HepG2 (cell line): Measurements from ENCODE around the gene MBLAC1. TPM values are rescaled to one million over a fixed set of nuclear protein-coding genes. Genes with fewer than 3 reads are reported as not detected.

Experiments used
- ATF1 ChIP-seq: IDR thresholded peaks from 2 replicates; pipeline ENCODE4 v1.6.1; 2016; ENCODE audit warnings: mild to moderate bottlenecking, control low read depth
- BORCS8-MEF2B ChIP-seq: sonication (generic); formaldehyde crosslinking; IDR thresholded peaks from 2 replicates; pipeline ENCODE4 v1.8.0; 2022; ENCODE audit warnings: mild to moderate bottlenecking, missing genetic modification reagents
- FOXA1 ChIP-seq, 2 experiments: fragments of 450-650 bp in 1 of 2; sonication (generic) in 1 of 2; formaldehyde crosslinking in 1 of 2; IDR thresholded peaks; 2 replicates each; pipeline versions ENCODE4 v1.4.0 to v1.6.1; 2016 to 2020; ENCODE audit warnings: missing genetic modification reagents in 1 of 2
- HCFC1 ChIP-seq: fragments of 150-350 bp; IDR thresholded peaks from 2 replicates; pipeline ENCODE4 v1.6.1; 2014; ENCODE audit warnings: low read depth, low read length
- IKZF1 ChIP-seq: fragments of 450-650 bp; IDR thresholded peaks from 2 replicates; pipeline ENCODE4 v1.7.1; 2016
- NR2C2 ChIP-seq: sonication (generic); formaldehyde crosslinking; IDR thresholded peaks from 2 replicates; pipeline ENCODE4 v1.4.0; 2020; ENCODE audit warnings: missing genetic modification reagents, mild to moderate bottlenecking, moderate library complexity, borderline replicate concordance
- SMAD1 ChIP-seq: sonication (generic); formaldehyde crosslinking; IDR thresholded peaks from 2 replicates; pipeline ENCODE4 v1.4.0; 2020; ENCODE audit warnings: missing genetic modification reagents, low read depth, mild to moderate bottlenecking, borderline replicate concordance
- TAF15 ChIP-seq: fragments of 200-400 bp; formaldehyde crosslinking; IDR thresholded peaks from one replicate; pipeline ENCODE4 v1.6.1; 2018; ENCODE audit warnings: mild to moderate bottlenecking, low read depth, low read length; ENCODE audit not compliant: poor library complexity, severe bottlenecking
- TBL1XR1 ChIP-seq: fragments of 150-350 bp; IDR thresholded peaks from 2 replicates; pipeline ENCODE4 v1.6.1; 2014; ENCODE audit warnings: borderline replicate concordance, low read length; ENCODE audit not compliant: partially characterized antibody
- ZNF619 ChIP-seq: sonication (generic); formaldehyde crosslinking; IDR thresholded peaks from 2 replicates; pipeline ENCODE4 v1.4.0; 2020; ENCODE audit warnings: mild to moderate bottlenecking, missing genetic modification reagents
- ZNF891 ChIP-seq: sonication (generic); formaldehyde crosslinking; IDR thresholded peaks from 2 replicates; pipeline ENCODE4 v1.5.0; 2020; ENCODE audit warnings: mild to moderate bottlenecking, missing genetic modification reagents
- microRNA counts: library from miRNA; unstranded; fragments of <30 nt; microRNA quantifications from one replicate; lab custom pipeline; 2015
- microRNA-seq: library from miRNA; unstranded; fragments of <30 nt; microRNA quantifications from one replicate; pipeline ENCODE4, GENCODE V29; 2020
- polyA plus RNA-seq, 8 experiments: library from polyadenylated mRNA; depleted of rRNA in 3 of 8; stranded (reverse) in 7 of 8; unstranded in 1 of 8; fragments of >200 nt; fragmentation: Illumina TruSeq in 4 of 8; extraction: Trizol in 4 of 8; gene quantifications; 2 replicates each; pipeline versions ENCODE4 v1.2.1 to v1.2.3, GENCODE V29; 2011 to 2016; ENCODE audit warnings: low read depth in 4 of 8, missing spikeins in 1 of 8, mixed read lengths in 1 of 8; ENCODE audit not compliant: insufficient read depth in 1 of 8
- small RNA-seq, 3 experiments: library from RNA; depleted of rRNA; stranded (forward); fragments of <200 nt; gene quantifications; one replicate each; pipeline ENCODE3, GENCODE V24; 2012; ENCODE audit warnings: low read depth in 2 of 3, low replicate concordance in 1 of 3; ENCODE audit not compliant: insufficient read length in 3 of 3, insufficient read depth in 2 of 3
- total RNA-seq, 5 experiments: library from RNA; depleted of rRNA; stranded (reverse); fragments of >200 nt; fragmentation: Illumina TruSeq; extraction: Trizol; gene quantifications; 2 replicates each; pipeline ENCODE4 v1.2.3, GENCODE V29; 2016; ENCODE audit warnings: low read depth in 1 of 5
- TF ChIP-seq, protein P1 (sequence below): sonication (generic); formaldehyde crosslinking; IDR thresholded peaks from 2 replicates; pipeline ENCODE4 v1.8.0; 2022; ENCODE audit warnings: missing genetic modification reagents, mild to moderate bottlenecking, moderate library complexity, borderline replicate concordance
- TF ChIP-seq, protein P2 (sequence below), 2 experiments: IDR thresholded peaks; 2 replicates each; pipeline ENCODE4 v1.6.1; 2011 to 2012; ENCODE audit warnings: low read length in 2 of 2, borderline replicate concordance in 1 of 2, low read depth in 1 of 2, mild to moderate bottlenecking in 1 of 2, moderate library complexity in 1 of 2

MBLAC1 gene
- total and polyA plus RNA-seq, 2 of the 13 experiments (the other 11 are each of a cell fraction or from before 2014, with no cell fraction given) = 0.79 to 2.1 TPM

- TF ChIP-seq NR2C2 = no peak
- TF ChIP-seq FOXA1 (IDR thresholded peaks at IDR 0.05) = no peak
- TF ChIP-seq FOXA1 (CRISPR knock-in tag; IDR thresholded peaks at IDR 0.05) = no peak
- no peak for TF ChIP-seq ZNF619 (CRISPR knock-in tag)
- TF ChIP-seq BORCS8-MEF2B (CRISPR knock-in tag) = peak; percentile 43; the same call in 1 of the 2 replicates
- TF ChIP-seq, protein P1, sequence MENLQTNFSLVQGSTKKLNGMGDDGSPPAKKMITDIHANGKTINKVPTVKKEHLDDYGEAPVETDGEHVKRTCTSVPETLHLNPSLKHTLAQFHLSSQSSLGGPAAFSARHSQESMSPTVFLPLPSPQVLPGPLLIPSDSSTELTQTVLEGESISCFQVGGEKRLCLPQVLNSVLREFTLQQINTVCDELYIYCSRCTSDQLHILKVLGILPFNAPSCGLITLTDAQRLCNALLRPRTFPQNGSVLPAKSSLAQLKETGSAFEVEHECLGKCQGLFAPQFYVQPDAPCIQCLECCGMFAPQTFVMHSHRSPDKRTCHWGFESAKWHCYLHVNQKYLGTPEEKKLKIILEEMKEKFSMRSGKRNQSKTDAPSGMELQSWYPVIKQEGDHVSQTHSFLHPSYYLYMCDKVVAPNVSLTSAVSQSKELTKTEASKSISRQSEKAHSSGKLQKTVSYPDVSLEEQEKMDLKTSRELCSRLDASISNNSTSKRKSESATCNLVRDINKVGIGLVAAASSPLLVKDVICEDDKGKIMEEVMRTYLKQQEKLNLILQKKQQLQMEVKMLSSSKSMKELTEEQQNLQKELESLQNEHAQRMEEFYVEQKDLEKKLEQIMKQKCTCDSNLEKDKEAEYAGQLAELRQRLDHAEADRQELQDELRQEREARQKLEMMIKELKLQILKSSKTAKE (CRISPR knock-in tag) = no peak
- no peak for TF ChIP-seq HCFC1
- no peak for TF ChIP-seq TBL1XR1
- no peak for TF ChIP-seq SMAD1 (CRISPR knock-in tag)
- no peak for TF ChIP-seq TAF15
- TF ChIP-seq ATF1 = no peak
- TF ChIP-seq, protein P2, sequence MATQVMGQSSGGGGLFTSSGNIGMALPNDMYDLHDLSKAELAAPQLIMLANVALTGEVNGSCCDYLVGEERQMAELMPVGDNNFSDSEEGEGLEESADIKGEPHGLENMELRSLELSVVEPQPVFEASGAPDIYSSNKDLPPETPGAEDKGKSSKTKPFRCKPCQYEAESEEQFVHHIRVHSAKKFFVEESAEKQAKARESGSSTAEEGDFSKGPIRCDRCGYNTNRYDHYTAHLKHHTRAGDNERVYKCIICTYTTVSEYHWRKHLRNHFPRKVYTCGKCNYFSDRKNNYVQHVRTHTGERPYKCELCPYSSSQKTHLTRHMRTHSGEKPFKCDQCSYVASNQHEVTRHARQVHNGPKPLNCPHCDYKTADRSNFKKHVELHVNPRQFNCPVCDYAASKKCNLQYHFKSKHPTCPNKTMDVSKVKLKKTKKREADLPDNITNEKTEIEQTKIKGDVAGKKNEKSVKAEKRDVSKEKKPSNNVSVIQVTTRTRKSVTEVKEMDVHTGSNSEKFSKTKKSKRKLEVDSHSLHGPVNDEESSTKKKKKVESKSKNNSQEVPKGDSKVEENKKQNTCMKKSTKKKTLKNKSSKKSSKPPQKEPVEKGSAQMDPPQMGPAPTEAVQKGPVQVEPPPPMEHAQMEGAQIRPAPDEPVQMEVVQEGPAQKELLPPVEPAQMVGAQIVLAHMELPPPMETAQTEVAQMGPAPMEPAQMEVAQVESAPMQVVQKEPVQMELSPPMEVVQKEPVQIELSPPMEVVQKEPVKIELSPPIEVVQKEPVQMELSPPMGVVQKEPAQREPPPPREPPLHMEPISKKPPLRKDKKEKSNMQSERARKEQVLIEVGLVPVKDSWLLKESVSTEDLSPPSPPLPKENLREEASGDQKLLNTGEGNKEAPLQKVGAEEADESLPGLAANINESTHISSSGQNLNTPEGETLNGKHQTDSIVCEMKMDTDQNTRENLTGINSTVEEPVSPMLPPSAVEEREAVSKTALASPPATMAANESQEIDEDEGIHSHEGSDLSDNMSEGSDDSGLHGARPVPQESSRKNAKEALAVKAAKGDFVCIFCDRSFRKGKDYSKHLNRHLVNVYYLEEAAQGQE (IDR thresholded peaks at IDR 0.05; ENCODE audit: borderline replicate concordance in 1 of 2, low read depth in 1 of 2, low read length in 2 of 2) = no peak
- no peak for TF ChIP-seq IKZF1
- peak; percentile 81 for TF ChIP-seq ZNF891 (CRISPR knock-in tag)
Measured at GRCh38 chr7:100177045-100178001, 50.6 kb downstream of the MBLAC1 start, which contains the start of the genes GPC2 and STAG3 (continued).

MicroRNA genes within 50 kb of the gene (microRNA counts, 767-probe panel; counts per million panel counts)
- microRNA hsa-miR-106b-5p (lab: Ali Mortazavi, UCI) = not detected
- microRNA hsa-miR-25-3p (lab: Ali Mortazavi, UCI) = 52,063 counts per million, percentile 85 among the panel's probes with 10 or more counts
- microRNA hsa-miR-93-5p (lab: Ali Mortazavi, UCI) = 61,079 counts per million, percentile 95 among the panel's probes with 10 or more counts

Small RNAs within 50 kb of the gene (microRNA-seq; reads per million reads assigned to microRNA genes)
- 5,652 reads per million, percentile 98 among the genes with 10 or more reads in this experiment for gene MIR106B
- 530 reads per million, percentile 85 among the genes with 10 or more reads in this experiment for gene MIR25
- not detected for gene MIR4658
- gene MIR93 = 8,140 reads per million, percentile 99 among the genes with 10 or more reads in this experiment

Small RNAs within 50 kb of the gene (small RNA-seq; reads per million reads assigned to genes)
- gene MIR106B (389 to 66,064 (median 21,823) reads per million in 3 experiments), gene MIR25 (1,455 to 158,439 (median 42,657) reads per million in 3 experiments), gene MIR93 (283 to 23,892 (median 5,655) reads per million in 3 experiments)

Other genes with a start within 250 kb of the MBLAC1 start
- not detected in 2 replicates for gene OR2AE1, start 249.9 kb upstream of the MBLAC1 start, total RNA-seq (2016; rRNA removed; fragmentation: Illumina TruSeq; extraction: Trizol)
- 0.07 TPM in 1 of 2 replicates, not detected in the other for gene OR2AE1, start 249.9 kb upstream of the MBLAC1 start, polyA plus RNA-seq (2011; rRNA removed)
- gene TRIM4, start 207.4 kb upstream of the MBLAC1 start, total RNA-seq (2016; rRNA removed; fragmentation: Illumina TruSeq; extraction: Trizol) = 21.7 and 25.1 TPM in 2 replicates
- 16.6 and 17.6 TPM in 2 replicates for gene TRIM4, start 207.4 kb upstream of the MBLAC1 start, polyA plus RNA-seq (2011; rRNA removed)
- gene GJC3, start 197.3 kb upstream of the MBLAC1 start, total RNA-seq (2016; rRNA removed; fragmentation: Illumina TruSeq; extraction: Trizol) = 0.66 and 0.75 TPM in 2 replicates
- gene GJC3, start 197.3 kb upstream of the MBLAC1 start, polyA plus RNA-seq (2011; rRNA removed) = 1.4 TPM in 2 replicates
- gene AZGP1, start 150.9 kb upstream of the MBLAC1 start, total RNA-seq (2016; rRNA removed; fragmentation: Illumina TruSeq; extraction: Trizol) = 37.9 and 93.8 TPM in 2 replicates
- 229 and 265 TPM in 2 replicates for gene AZGP1, start 150.9 kb upstream of the MBLAC1 start, polyA plus RNA-seq (2011; rRNA removed)
- 60.6 and 64.5 TPM in 2 replicates for gene ZKSCAN1, start 111.4 kb upstream of the MBLAC1 start, total RNA-seq (2016; rRNA removed; fragmentation: Illumina TruSeq; extraction: Trizol)
- 46.0 and 46.4 TPM in 2 replicates for gene ZKSCAN1, start 111.4 kb upstream of the MBLAC1 start, polyA plus RNA-seq (2011; rRNA removed)
- gene ZSCAN21, start 77.2 kb upstream of the MBLAC1 start, total RNA-seq (2016; rRNA removed; fragmentation: Illumina TruSeq; extraction: Trizol) = 10.0 and 11.8 TPM in 2 replicates
- gene ZSCAN21, start 77.2 kb upstream of the MBLAC1 start, polyA plus RNA-seq (2011; rRNA removed) = 7.0 and 8.5 TPM in 2 replicates
- 53.2 and 56.9 TPM in 2 replicates for gene ZNF3, start 45.2 kb upstream of the MBLAC1 start, total RNA-seq (2016; rRNA removed; fragmentation: Illumina TruSeq; extraction: Trizol)
- 29.1 and 33.7 TPM in 2 replicates for gene ZNF3, start 45.2 kb upstream of the MBLAC1 start, polyA plus RNA-seq (2011; rRNA removed)
- gene COPS6, start 38.0 kb upstream of the MBLAC1 start, total RNA-seq (2016; rRNA removed; fragmentation: Illumina TruSeq; extraction: Trizol) = 33.4 and 64.4 TPM in 2 replicates
- 117 and 124 TPM in 2 replicates for gene COPS6, start 38.0 kb upstream of the MBLAC1 start, polyA plus RNA-seq (2011; rRNA removed)
- 214 and 229 TPM in 2 replicates for gene MCM7, start 25.6 kb upstream of the MBLAC1 start, total RNA-seq (2016; rRNA removed; fragmentation: Illumina TruSeq; extraction: Trizol)
- gene MCM7, start 25.6 kb upstream of the MBLAC1 start, polyA plus RNA-seq (2011; rRNA removed) = 74.6 and 84.5 TPM in 2 replicates
- 8.2 and 9.7 TPM in 2 replicates for gene AP4M1, start 25.3 kb upstream of the MBLAC1 start, total RNA-seq (2016; rRNA removed; fragmentation: Illumina TruSeq; extraction: Trizol)
- 6.0 and 6.3 TPM in 2 replicates for gene AP4M1, start 25.3 kb upstream of the MBLAC1 start, polyA plus RNA-seq (2011; rRNA removed)
- 18.8 and 25.6 TPM in 2 replicates for gene TAF6, start 7.6 kb upstream of the MBLAC1 start, total RNA-seq (2016; rRNA removed; fragmentation: Illumina TruSeq; extraction: Trizol)
- gene TAF6, start 7.6 kb upstream of the MBLAC1 start, polyA plus RNA-seq (2011; rRNA removed) = 12.6 and 12.9 TPM in 2 replicates
- gene CNPY4, start 7.3 kb upstream of the MBLAC1 start, total RNA-seq (2016; rRNA removed; fragmentation: Illumina TruSeq; extraction: Trizol) = 5.4 and 12.7 TPM in 2 replicates
- 6.2 TPM in 2 replicates for gene CNPY4, start 7.3 kb upstream of the MBLAC1 start, polyA plus RNA-seq (2011; rRNA removed)
- 115 and 120 TPM in 2 replicates for gene LAMTOR4, start 22.0 kb downstream of the MBLAC1 start, total RNA-seq (2016; rRNA removed; fragmentation: Illumina TruSeq; extraction: Trizol)
- 111 and 118 TPM in 2 replicates for gene LAMTOR4, start 22.0 kb downstream of the MBLAC1 start, polyA plus RNA-seq (2011; rRNA removed)
- 2.0 and 9.6 TPM in 2 replicates for gene TRAPPC14, start 31.8 kb downstream of the MBLAC1 start, total RNA-seq (2016; rRNA removed; fragmentation: Illumina TruSeq; extraction: Trizol)
- gene TRAPPC14, start 31.8 kb downstream of the MBLAC1 start, polyA plus RNA-seq (2011; rRNA removed) = 4.7 and 7.0 TPM in 2 replicates
- 0.29 TPM in 1 of 2 replicates, not detected in the other for gene GAL3ST4, start 41.6 kb downstream of the MBLAC1 start, total RNA-seq (2016; rRNA removed; fragmentation: Illumina TruSeq; extraction: Trizol)
- 0.41 and 0.73 TPM in 2 replicates for gene GAL3ST4, start 41.6 kb downstream of the MBLAC1 start, polyA plus RNA-seq (2011; rRNA removed)
- 0.10 and 0.64 TPM in 2 replicates for gene GPC2, start 50.4 kb downstream of the MBLAC1 start, total RNA-seq (2016; rRNA removed; fragmentation: Illumina TruSeq; extraction: Trizol)
- gene GPC2, start 50.4 kb downstream of the MBLAC1 start, polyA plus RNA-seq (2011; rRNA removed) = 0.76 and 0.78 TPM in 2 replicates
- 0.22 and 0.33 TPM in 2 replicates for gene STAG3, start 51.0 kb downstream of the MBLAC1 start, total RNA-seq (2016; rRNA removed; fragmentation: Illumina TruSeq; extraction: Trizol)
- gene STAG3, start 51.0 kb downstream of the MBLAC1 start, polyA plus RNA-seq (2011; rRNA removed) = 0.09 and 0.12 TPM in 2 replicates
- not detected in 2 replicates for gene PVRIG, start 93.0 kb downstream of the MBLAC1 start, total RNA-seq (2016; rRNA removed; fragmentation: Illumina TruSeq; extraction: Trizol)
- not detected in 2 replicates for gene PVRIG, start 93.0 kb downstream of the MBLAC1 start, polyA plus RNA-seq (2011; rRNA removed)
- not detected in 2 replicates for gene SPDYE3, start 180.7 kb downstream of the MBLAC1 start, total RNA-seq (2016; rRNA removed; fragmentation: Illumina TruSeq; extraction: Trizol)
- gene SPDYE3, start 180.7 kb downstream of the MBLAC1 start, polyA plus RNA-seq (2011; rRNA removed) = not detected in 2 replicates
- 5.6 and 16.6 TPM in 2 replicates for gene PILRB, start 231.2 kb downstream of the MBLAC1 start, total RNA-seq (2016; rRNA removed; fragmentation: Illumina TruSeq; extraction: Trizol)
- 33.0 and 33.8 TPM in 2 replicates for gene PILRB, start 231.2 kb downstream of the MBLAC1 start, polyA plus RNA-seq (2011; rRNA removed)
- 0.13 TPM in 1 of 2 replicates, not detected in the other for gene PILRA, start 246.5 kb downstream of the MBLAC1 start, total RNA-seq (2016; rRNA removed; fragmentation: Illumina TruSeq; extraction: Trizol)
- 0.97 and 1.3 TPM in 2 replicates for gene PILRA, start 246.5 kb downstream of the MBLAC1 start, polyA plus RNA-seq (2011; rRNA removed)